Uterus (tissue), 4 donors: ENCODE measurements around the gene NLGN1. TPM values are rescaled to one million over a fixed set of nuclear protein-coding genes. Genes with fewer than 3 reads are reported as not detected.

Experiments used
- DNase-seq, 2 donors: peaks; one replicate each; pipeline ENCODE4 v3.0.0-alpha.2; 2019 to 2020
- H3K27ac ChIP-seq, 2 donors: fragments of 200-600 bp; sonication (generic); 1 replicate in 1 of 2; 2 replicates in 1 of 2; pipeline ENCODE4 v1.5.1; 2016 to 2018
- H3K27me3 ChIP-seq, 2 donors: fragments of 200-600 bp; sonication (generic); one replicate each; pipeline ENCODE4 v1.5.1; 2018 to 2019; ENCODE audit warnings: control low read depth in 1 of 2
- H3K36me3 ChIP-seq, 2 donors: fragments of 200-600 bp; sonication (generic); one replicate each; pipeline ENCODE4 v1.5.1; 2019; ENCODE audit warnings: control low read depth in 1 of 2
- H3K4me1 ChIP-seq, 2 donors: fragments of 200-600 bp; sonication (generic); one replicate each; pipeline ENCODE4 v1.5.1; 2018 to 2019; ENCODE audit warnings: control low read depth in 1 of 2
- H3K4me3 ChIP-seq, 2 donors: fragments of 200-600 bp; sonication (generic); 1 replicate in 1 of 2; 2 replicates in 1 of 2; pipeline ENCODE4 v1.5.1; 2018 to 2019; ENCODE audit warnings: mild to moderate bottlenecking in 1 of 2
- H3K9me3 ChIP-seq, 2 donors: fragments of 200-600 bp; sonication (generic); one replicate each; pipeline ENCODE4 v1.5.1; 2019; ENCODE audit warnings: control low read depth in 1 of 2
- CTCF ChIP-seq, 4 experiments: fragments of 200-600 bp in 2 of 4; fragments of 450-650 bp in 2 of 4; sonication (generic) in 2 of 4; IDR thresholded peaks; one replicate each; pipeline ENCODE4 v1.5.1; 2016 to 2019; ENCODE audit warnings: antibody characterized with exemption in 4 of 4, mild to moderate bottlenecking in 2 of 4, moderate library complexity in 1 of 4
- POLR2A ChIP-seq, 2 donors: fragments of 450-650 bp; IDR thresholded peaks; one replicate each; pipeline ENCODE4 v1.6.1; 2016; ENCODE audit warnings: antibody characterized with exemption in 2 of 2, mild to moderate bottlenecking in 1 of 2, moderate library complexity in 1 of 2
- intact Hi-C: fragments of 100-400 bp; cut with DNase I; formaldehyde crosslinking; loops from one replicate; pipeline ENCODE4 v1.15.1; 2023; ENCODE audit warnings: low total_unique reads
- total RNA-seq, 4 donors: library from RNA; depleted of rRNA in 3 of 4; stranded (reverse); fragments of >200 nt in 3 of 4; gene quantifications; one replicate each; pipeline versions ENCODE4 v1.1.0 to v1.2.4, GENCODE V29; 2014 to 2023
- donor health status: DM: yes; HTN: yes; CAD: no.

Gene NLGN1
- total RNA-seq, 4 donors from 2014 or later = 3.6 to 44.8 (median 9.8) TPM

- intact Hi-C loops = no loop called here
- H3K4me3 ChIP-seq = no peak overlapping the region
- no peaks in the 10 kb centered on the region for H3K9me3 ChIP-seq
- TF ChIP-seq CTCF (IDR thresholded peaks at IDR 0.05) = no peak
- H3K36me3 ChIP-seq = no peaks in the 10 kb centered on the region
- H3K4me1 ChIP-seq = no peaks in the 10 kb centered on the region
- DNase-seq = no peak
- no peaks in the 10 kb centered on the region for H3K27me3 ChIP-seq
- H3K27ac ChIP-seq = no peak overlapping the region
Observed at GRCh38 chr3:173945806-173946205, 548.3 kb downstream of the NLGN1 start.

GRCh38 chr3:173954647-173955046, 557.1 kb downstream of the NLGN1 start:
- Histone ChIP-seq H3K27ac (no peak overlapping the region), H3K4me3 (no peak overlapping the region), H3K36me3 (no peaks in the 10 kb centered on the region), H3K27me3 (no peaks in the 10 kb centered on the region), H3K9me3 (no peaks in the 10 kb centered on the region), H3K4me1 (no peaks in the 10 kb centered on the region)
- TF ChIP-seq POLR2A (IDR thresholded peaks at IDR 0.05) = no peak
- TF ChIP-seq CTCF (IDR thresholded peaks at IDR 0.05) = no peak
- no peak for DNase-seq
- intact Hi-C loops = no loop called here

- Histone ChIP-seq H3K27ac (no peak overlapping the region), H3K36me3 (no peaks in the 10 kb centered on the region), H3K4me3 (no peak overlapping the region), H3K4me1 (no peaks in the 10 kb centered on the region), H3K27me3 (no peaks in the 10 kb centered on the region), H3K9me3 (no peaks in the 10 kb centered on the region)
- DNase-seq = no peak
- intact Hi-C loops = no loop called here
- TF ChIP-seq POLR2A (IDR thresholded peaks at IDR 0.05) (no peak), CTCF (IDR thresholded peaks at IDR 0.05) (no peak)
Observed at GRCh38 chr3:173957646-173958045, 560.1 kb downstream of the NLGN1 start.

- Histone ChIP-seq H3K9me3 (no peaks in the 10 kb centered on the region), H3K27me3 (no peaks in the 10 kb centered on the region), H3K4me1 (no peaks in the 10 kb centered on the region), H3K4me3 (no peak overlapping the region), H3K36me3 (no peaks in the 10 kb centered on the region), H3K27ac (no peak overlapping the region)
- TF ChIP-seq CTCF (IDR thresholded peaks at IDR 0.05) (no peak), POLR2A (IDR thresholded peaks at IDR 0.05) (no peak)
- no peak for DNase-seq
- intact Hi-C loops = no loop called here
Observed at GRCh38 chr3:173958805-173959204, 561.3 kb downstream of the NLGN1 start.

GRCh38 chr3:173970281-173970680, 572.7 kb downstream of the NLGN1 start:
- intact Hi-C loops = no loop called here
- TF ChIP-seq CTCF (IDR thresholded peaks at IDR 0.05) (no peak), POLR2A (IDR thresholded peaks at IDR 0.05) (no peak)
- Histone ChIP-seq H3K4me3 (no peak overlapping the region), H3K4me1 (no peaks in the 10 kb centered on the region), H3K9me3 (no peaks in the 10 kb centered on the region), H3K36me3 (no peaks in the 10 kb centered on the region), H3K27ac (no peak overlapping the region), H3K27me3 (no peaks in the 10 kb centered on the region)
- DNase-seq = no peak
